Stimulated activated CD8-positive, alpha-beta memory T cell treated with anti-CD3 and anti-CD28 coated beads, Interleukin-12 subunit alpha, Interleukin-12 subunit beta, amount 100 ng/mL, for 24 hours (primary cell): ENCODE results near the gene BCL7A.

Experiments used
- DNase-seq: peaks from one replicate; pipeline ENCODE4 v3.0.0-alpha.2; 2020; ENCODE audit errors: extremely low read depth

Gene BCL7A

DNA sequence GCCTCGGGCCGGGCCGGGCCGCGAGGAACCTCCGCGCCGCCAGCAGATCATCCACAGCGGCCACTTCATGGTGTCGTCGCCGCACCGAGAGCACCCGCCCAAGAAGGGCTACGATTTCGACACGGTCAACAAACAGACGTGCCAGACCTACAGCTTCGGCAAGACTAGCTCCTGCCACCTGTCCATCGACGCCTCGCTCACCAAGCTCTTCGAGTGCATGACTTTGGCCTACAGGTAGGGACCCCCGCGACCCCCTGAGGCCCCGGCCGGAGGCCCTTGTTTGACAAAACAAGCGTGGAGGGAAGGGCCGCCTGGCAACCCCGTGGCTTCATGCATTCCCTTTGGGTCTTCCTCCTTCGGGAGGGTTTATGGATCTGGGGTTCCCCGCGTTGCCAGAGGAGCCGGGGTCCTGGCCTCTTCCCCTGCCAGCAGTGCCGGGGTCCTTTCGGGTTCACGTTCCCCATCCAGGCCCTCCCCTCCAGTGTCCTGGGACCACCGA, 57.4 kb downstream of the BCL7A start:
- no peak for DNase-seq

DNA sequence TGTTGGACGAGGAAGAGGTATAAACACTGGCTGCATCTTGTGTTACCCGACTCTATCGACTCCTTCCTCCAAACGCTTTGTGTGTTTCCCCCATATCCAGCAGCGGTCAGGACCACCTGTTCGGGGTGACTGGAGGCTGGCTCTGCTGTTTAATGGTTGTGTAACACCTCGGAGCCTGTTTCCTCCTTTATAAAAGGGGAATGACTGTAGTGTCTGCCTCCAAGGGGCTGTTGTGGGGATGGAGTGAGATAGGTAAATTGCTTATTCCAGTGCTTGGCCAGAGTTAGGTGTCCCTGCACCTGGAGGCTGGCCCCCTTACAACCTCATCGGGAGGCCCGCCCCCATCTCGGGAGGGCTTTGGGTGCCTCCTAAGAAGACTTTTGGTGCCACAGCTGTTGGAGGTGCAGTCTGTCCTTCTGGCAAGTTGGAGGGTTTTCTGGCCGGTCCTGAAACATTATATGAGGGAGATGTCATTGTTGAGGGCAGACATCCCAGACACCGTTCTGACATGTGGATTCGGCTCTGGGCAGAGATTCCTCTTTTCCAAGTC, 57.9 kb downstream of the BCL7A start:
- DNase-seq = no peak

DNA sequence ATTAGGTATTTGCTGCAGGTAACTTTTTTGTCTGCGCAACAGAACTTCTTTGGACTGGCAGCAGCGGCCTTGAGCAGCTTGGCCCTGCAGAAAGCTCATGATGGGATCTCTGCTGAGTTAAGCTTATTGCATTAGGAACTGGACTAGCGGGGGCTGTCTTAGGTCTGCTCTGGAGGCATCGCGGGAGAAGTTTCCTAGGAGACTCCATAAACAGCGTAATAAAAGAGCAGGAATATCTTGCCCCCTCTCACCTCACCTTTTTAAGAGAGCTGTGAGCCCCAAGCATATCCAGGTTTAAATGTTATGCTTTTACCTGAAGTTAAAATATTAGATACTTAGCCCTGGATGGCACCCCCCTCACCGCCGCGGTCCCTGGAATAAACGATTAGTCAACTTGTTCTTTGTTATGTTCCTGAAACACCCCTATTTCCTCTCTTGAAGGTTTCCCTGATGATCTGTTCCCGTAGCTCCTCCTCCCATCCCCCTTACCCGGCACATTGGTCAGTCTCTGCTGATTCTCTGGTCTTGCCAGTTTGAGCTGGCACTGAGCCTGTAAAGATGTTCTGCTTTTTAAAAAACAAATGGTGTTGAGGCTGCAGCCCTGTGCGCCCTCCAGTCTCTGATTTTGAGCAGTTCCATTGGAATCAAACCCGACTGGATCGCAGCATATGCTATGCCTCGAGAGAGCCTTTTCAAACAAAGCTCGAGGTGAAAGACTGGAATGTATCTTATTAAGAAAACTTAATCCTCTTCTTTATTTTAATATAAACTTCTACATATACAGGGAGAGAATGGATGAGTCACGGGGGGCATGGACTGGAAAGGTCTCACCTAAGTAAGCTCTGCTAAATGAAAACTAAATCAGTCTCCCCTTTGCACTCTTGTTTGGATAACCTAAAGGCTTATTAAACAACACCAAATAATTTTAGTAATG, 58.7 kb downstream of the BCL7A start:
- DNase-seq = no peak

DNA sequence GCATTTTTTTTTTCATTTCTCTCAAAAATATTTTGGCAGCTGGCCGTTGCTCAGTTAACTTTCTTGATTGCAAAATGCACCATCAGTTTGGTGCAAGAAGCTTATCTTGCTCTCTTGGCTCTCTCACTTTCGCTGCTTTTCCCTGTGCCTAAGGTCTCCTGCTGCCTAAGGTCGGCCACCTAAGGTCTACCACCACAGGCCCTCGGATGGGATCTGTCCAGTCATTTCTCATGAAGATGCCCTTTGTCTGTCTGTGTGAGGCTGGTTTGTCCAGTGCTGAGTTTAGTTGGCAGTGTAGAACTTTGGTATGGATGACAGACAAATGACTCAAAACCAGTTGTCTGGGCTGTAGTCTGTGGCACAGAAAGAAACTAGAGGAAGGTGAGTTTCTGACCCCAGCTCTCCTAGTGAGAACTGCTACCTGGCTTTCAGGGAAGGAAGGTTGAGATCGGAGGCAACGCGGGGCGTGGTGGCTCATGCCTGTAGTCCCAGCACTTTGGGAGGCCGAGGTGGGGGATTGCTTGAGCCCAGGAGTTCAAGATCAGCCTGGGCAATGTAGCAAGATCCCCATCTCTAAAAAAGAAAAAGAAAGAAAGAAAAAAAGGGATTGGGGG, 59.5 kb downstream of the BCL7A start:
- no peak for DNase-seq

DNA sequence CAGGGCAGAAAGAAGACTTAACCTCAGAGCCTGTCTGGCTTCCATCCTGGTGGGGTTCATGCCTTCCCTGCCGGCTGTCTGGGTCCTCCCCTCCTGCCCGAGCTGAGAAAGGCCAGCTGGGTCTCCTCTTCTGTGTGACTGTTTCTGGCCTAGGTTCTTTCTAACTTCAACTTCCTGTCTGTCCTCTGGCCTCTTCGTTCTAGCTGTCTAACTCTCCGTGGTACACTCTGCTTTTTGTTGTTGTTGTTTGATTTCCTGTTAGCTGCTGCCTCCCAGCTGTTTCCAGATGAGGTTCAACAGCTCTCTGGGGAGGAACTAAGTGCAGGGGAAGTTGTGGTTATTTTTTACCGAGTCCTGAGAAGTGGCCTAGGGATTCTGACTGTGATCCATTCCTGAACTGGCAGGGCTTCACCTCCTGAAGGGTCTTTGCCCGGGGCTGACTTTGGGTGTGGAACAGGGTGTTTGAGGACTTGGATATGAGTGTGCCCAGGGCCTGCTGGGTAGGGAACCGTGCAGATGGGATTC, 60.1 kb downstream of the BCL7A start:
- no peak for DNase-seq

DNA sequence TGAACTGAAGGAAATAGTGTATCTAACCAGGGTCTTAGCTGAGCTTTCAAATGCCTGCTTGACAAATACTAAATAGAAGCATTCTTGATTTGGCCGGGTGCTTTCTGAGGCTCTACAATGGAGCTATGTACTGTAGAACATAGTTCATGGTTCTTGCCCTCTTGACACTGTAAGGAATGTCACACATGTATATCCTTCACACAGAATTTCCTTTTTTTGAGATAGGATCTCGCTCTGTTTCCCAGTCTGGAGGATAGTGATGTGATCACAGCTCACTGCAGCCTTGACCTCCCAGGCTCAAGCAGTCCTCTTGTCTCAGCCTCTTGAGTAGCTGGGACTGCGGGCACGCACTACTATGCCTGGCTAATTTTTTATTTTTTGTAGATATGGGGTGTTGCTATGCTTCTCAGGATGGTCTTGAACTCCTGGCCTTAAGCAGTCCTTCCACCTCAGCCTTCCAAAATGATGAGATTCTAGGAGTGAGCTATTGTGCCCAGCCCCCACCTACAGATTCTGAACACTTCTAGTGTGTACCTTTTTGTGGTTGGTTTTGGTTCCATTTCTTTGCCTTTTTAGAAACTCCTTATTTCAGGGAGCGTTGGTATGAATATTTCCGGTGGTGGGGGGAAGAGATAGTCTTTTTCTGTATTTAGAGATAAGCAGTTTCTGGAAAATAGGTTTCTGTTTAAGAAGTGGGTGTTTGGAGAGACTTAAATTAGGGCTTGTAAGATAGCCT, 61.1 kb downstream of the BCL7A start:
- no peak for DNase-seq

DNA sequence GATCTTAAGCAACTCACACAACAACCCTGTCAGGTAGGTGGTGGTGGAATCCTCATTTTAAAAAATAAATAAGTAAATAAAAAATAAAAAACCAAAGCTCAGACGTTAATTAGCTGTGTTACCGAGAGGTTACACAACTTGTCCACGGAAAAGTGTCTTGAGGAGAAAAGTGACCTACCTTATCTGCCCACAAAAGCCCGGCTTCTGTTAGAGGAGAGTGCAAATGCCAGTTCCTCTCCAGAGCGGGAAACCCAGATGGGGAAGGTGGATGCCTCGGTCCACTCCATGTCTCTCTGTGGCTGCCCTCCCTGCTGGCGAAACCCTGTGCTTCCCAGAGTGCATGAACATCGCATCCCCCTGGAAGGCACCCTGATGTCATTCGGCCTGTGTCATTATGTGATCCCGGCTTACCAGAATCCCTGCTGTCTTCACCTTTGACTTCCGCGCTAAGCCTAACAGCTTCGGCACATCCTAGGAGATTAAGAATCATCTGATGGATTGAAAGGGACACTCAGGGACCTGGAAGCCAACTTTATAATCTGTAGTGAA, 63.2 kb downstream of the BCL7A start:
- DNase-seq = no peak

DNA sequence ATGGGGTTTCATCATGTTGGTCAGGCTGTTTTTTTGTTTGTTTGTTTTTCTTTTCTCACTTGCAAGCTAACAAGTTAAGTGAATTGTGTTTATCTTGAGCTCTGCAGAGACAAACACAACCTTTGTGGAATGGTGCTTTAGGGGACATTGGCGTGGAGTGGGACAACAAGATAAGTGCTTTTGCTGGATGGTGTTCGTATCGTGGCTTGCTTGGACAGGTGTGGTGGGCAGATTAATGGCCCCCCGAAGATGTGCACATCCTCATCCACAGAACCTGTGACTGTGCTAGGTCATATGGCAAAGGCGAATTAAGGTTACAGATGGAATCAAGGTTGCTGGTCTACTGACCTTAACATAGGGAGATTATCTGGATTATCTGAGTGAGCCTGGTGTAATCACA, 63.9 kb downstream of the BCL7A start:
- DNase-seq = no peak

DNA sequence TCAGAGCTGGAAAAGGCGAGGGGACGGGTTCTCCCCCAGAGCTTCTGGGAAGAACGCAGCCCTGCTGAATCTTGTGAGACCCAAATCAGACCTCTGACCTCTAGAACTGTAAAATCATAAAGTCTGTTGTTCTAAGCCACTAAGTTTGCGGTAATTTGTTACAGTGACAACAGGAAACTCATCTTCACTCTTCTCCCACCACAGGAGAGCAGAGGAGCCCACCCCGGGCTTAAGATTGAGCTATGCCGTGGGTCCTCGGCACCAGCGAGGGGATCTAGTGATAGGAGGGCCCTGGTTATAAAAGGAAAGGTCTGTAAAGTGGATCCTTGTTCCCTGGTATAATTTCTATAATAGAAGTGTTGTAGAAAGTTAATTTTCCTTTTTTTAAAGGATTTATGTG, 64.4 kb downstream of the BCL7A start:
- DNase-seq = no peak

DNA sequence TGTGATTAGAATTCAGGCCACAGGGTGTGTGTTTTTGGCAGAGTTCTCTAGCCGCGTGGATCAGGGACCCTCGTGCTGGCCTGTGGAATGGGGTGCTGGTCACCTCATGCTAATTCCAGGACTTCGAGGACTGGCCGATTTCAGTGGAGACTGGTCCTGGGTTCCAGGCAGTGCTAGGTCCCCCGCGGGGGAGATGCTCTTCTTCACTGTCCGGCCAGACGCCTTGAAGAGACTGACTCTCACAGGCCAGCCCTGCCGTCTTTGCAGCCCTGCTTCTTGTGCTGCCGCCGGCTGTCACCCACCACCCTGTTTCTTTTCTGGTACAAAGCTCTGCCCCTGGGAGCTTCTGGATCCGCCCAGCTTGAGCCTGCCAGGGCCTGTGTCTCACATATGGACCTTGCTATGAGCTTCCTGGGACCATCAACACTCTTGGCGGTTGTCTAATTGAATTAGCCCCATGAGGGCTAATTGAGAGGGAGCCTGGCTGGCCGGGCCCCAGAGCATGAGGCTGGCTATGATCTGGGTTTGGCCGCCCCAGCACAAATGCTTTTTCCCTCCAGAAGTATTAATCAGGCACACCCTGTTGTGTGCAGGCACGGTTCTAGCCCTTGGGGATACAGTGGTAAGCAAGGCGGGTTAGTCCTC, 65.1 kb downstream of the BCL7A start:
- no peak for DNase-seq

DNA sequence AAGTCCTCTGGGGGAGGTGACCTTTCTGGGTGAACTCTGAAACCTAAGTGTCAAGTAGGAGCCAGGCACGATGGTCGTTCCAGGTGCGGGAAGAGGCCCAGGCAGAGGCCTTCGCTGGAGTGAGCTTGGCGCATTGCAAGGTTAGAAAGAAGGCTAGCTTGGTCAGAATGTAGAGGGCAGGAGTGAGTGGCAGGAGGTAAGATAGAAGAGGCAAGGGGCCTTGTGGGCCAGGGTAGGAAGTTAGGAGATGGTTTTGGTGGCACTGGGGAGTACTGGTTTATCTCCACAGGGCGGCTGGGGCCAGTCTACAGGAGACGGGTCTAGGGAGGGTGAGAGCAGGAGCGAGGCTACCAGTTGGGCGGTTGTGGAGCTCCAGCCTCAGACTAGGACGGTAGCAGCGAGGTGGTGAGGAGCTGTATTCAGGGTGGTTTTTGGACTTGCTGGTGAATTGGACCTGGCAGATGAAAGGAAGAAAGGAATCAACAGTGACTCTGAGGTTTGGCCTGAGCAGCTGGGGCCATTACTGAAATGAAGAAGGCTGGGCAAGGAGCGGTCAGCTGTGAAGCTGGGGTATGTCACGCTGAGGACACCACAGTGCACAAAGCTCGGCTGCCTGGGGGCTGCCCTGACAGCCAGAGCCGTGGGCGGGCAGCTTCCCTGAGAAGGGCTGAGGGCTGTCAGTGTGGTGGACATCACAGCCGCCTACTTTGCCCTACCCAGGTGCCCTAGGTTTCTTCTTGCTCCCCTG, 65.9 kb downstream of the BCL7A start:
- DNase-seq = no peak

DNA sequence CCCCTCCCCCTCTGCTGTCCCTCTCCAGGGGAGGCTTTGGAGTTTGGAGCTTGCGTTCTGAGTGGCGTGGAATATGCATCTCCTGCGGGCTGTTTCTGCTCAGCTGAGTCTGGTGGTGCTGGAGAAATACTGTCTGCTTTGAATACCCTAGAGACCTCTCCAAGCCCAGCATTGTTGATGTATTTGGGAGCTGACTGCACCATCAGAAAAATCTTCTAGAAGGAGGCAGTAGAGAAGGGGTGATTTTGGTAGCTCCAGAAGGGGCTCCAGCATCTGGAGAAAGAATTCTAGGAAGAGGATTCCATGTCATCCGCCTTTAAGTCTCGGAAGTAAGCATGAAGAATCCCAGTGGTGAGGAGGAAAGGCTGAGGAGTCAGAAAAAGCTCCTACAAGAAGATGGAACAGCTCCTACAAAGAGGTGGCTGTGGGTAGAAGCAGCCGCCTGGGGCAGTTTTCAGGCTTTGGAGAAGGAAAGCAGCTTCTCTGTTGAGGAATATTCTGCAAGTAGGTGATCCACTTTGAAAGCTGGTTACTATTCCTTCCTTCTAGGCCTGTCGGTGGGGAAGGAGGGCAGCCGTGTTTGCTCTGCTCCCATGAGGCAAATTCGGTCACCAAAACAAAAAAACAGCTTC, 66.6 kb downstream of the BCL7A start:
- DNase-seq = no peak

DNA sequence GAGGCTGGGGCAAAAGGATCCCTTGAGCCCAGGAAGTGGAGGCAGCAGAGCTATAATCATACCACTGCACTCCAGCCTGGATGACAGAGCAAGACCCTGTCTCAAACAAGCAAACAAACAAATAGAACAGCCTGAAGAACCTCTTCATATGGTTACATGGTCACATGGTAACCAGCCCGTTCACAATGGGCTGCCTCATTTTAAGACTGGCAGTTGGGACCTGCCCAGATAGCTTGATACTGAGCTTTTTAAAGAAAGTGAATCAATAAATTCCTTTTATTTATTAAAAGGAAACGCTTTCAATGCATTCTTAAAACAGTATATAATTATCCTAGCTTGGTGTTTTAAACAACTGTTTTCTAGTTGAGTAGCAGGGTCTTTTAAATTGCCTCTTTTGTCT, 67.4 kb downstream of the BCL7A start:
- DNase-seq = no peak

DNA sequence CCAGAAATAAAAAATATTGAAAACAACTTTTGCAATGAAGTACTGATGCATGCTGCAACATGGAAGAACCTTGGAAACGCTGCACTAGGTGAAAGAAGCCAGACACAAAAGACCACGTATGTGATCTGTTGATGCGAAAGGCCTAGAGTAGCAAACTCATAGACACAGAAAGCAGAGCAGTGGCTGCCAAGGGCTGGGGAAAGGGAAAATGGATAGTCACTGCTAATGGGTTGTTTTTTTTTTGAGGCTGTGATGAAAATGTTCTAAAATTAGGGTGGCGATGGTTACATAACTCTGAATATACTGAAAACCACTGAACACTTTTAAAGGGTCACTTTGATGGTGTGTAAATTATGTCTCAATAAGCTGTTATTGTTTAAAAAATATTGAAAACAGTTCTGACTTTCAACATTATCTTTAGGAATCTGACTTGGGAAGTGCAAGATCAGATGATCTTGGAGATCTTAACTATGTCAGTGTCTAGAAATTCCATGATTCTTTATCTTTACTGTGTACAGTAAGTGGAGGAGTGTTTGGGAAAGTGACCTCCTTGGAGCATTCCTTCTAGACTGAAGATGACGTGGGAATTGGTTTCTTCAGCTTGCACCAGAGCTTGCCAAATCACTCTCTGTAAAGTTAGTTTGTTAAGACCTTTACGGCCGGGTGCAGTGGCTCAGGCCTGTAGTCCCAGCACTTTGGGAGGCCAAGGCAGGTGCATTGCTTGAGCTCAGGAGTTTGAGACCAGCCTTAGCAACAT, 69.3 kb downstream of the BCL7A start:
- DNase-seq = no peak

DNA sequence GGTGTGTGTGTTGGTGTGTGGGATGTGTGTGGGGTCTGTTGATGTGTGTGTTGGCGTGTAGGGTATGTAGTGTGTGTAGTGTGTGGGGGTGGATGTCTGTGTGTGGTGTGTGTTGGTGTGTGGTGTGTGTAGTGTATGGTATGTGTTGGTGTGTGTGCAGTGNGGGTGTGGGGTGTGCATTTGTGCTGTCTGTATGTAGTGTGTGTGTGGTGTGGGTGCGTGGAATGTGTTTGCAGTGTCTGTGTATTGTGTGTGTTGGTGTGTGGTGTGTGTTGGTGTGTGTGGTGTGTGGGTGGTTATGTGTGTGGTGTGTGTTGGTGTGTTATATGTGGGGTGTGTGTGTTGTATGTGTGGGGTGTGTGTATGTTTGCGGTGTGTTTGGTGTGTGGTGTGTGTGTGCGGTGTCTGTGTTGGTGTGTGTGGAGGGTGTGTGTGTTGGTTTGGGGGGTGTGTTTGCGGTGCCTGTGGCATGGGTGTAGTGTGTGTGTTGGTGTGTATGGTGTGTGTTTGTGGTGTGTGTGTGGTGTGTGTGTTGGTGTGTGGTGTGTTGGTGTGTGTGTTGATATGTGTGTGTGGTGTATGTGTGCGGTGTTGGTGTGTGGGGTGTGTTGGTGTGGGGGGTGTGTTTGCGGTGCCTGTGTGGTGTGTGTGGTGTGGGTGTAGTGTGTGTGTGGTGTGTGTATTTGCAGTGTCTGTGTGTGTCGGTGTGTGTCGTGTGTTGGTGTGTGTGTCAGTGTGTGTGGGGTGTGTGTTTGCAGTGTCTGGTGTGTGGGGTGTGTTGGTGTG, 71.6 kb downstream of the BCL7A start:
- no peak for DNase-seq

DNA sequence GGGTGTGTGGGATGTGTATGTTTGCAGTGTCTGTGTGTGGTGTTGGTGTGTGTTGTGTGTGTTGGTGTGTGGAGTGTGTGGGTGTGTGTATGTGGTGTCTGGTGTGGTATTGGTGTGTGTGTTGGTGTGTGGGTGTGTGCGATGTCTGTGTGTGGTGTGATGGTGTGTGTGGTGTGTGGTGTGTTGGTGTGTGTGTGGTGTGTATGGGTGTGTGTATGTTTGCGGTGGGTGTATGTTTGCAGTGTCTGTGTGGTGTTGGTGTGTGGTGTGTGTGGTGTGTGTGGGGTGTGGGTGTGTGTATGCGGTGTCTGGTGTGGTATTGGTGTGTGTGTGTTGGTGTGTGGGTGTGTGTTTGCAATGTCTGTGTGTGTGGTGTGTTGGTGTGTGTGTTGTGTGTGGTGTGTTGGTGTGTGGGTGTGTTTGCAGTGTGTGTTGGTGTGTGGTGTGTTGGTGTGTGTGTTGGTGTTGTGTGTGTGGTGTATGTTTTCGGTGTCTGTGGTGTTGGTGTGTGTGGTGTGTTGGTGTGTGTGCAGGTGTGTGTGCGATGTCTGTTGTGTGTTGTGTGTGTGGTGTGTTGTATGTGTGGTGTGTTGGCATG, 72.6 kb downstream of the BCL7A start:
- no peak for DNase-seq

DNA sequence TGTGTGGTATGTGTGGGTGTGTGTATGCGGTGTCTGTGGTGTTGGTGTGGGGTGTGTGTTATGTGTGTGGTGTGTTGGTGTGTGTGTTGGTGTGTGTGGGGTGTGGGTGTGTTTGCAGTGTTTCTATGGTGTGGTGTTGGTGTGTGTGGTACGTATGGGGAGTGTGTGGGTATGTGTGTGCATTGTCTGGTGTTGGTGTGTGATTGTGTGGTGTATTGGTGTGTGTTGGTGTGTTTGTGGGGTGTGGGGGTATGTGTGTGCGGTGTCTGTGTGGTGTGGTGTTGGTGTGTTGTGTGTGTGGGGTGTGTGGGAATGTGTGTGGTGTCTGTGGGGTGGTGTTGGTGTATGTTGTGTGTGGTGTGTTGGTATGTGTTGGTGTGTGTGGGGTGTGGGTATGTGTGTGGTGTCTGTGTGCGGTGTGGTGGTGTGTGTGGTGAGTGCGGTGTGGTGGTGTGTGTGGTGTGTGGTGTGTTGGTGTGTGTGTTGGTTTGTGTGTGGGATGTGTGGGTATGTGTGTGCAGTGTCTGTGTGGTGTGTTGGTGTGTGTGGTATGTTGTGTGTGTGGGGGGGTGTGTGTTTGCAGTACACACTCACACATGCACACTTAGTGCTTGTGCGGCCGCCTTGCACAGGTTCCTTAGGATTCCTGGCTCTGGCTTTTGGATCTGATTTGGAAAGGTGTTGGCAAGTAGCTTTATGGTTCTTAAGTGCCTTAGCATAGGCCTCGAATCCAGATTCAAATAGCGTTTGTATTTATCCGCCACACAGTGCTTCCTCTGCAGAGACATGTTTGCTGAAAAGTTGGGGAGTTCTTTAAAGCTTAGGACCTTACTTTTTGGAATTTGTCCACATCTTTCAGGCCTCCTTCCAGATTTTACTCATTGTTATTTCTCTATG, 73.3 kb downstream of the BCL7A start:
- DNase-seq = no peak
